OCI-LY3 (cell line): Measurements from ENCODE around the gene CTNNB1.
A peak's percentile ranks its signal among the peaks of the same experiment; 100 is the strongest.

Source experiments
- H2AFZ ChIP-seq: fragments of 200-600, 300-600 bp; shearing (Covaris generic); 2 replicates; pipeline ENCODE4 v1.6.0; 2014; ENCODE audit warnings: antibody characterized with exemption, low read depth, low read length
- H3K27ac ChIP-seq: fragments of 200-600, 300-600 bp; sonication (generic); 2 replicates; pipeline ENCODE4 v1.5.1; 2014; ENCODE audit warnings: mild to moderate bottlenecking, low read length, moderate library complexity, mixed read lengths
- H3K27me3 ChIP-seq: fragments of 200-600, 300-600 bp; sonication (generic); 2 replicates; pipeline ENCODE4 v1.6.1; 2014; ENCODE audit warnings: low read depth, low read length, mixed read lengths
- H3K36me3 ChIP-seq: fragments of 200-600, 300-600 bp; sonication (generic); replicated peaks from 2 replicates; pipeline ENCODE3; 2014; ENCODE audit warnings: low read depth, low read length, mixed read lengths
- H3K4me1 ChIP-seq: fragments of 300-600, 200-600 bp; sonication (generic); 2 replicates; pipeline ENCODE4 v1.6.1; 2014; ENCODE audit warnings: low read length, mixed read lengths
- H3K4me2 ChIP-seq: fragments of 200-600, 300-600 bp; sonication (generic); 2 replicates; pipeline ENCODE4 v1.6.1; 2014; ENCODE audit warnings: low read length, mixed read lengths
- H3K4me3 ChIP-seq: fragments of 300-600, 200-600 bp; sonication (generic); 2 replicates; pipeline ENCODE4 v1.5.1; 2014; ENCODE audit warnings: antibody characterized with exemption, mild to moderate bottlenecking, low read length, moderate library complexity
- H3K79me2 ChIP-seq: fragments of 300-600, 200-600 bp; shearing (Covaris generic); 2 replicates; pipeline ENCODE4 v1.6.1; 2014; ENCODE audit warnings: mild to moderate bottlenecking, low read length, mixed read lengths
- H3K9ac ChIP-seq: fragments of 300-600, 200-600 bp; shearing (Covaris generic); 2 replicates; pipeline ENCODE4 v1.6.0; 2014; ENCODE audit warnings: mild to moderate bottlenecking, low read length, moderate library complexity
- H3K9me3 ChIP-seq: fragments of 200-600, 300-600 bp; shearing (Covaris generic); 2 replicates; pipeline ENCODE4 v1.6.1; 2014; ENCODE audit warnings: low read length, mixed read lengths; ENCODE audit not compliant: insufficient read depth
- H4K20me1 ChIP-seq: fragments of 200-600, 300-600 bp; sonication (generic); 2 replicates; pipeline ENCODE4 v1.6.1; 2016; ENCODE audit warnings: low read length, mixed read lengths; ENCODE audit not compliant: insufficient read depth
- EZH2phosphoT487 ChIP-seq: fragments of 200-600 bp; shearing (Covaris generic); IDR thresholded peaks from 2 replicates; pipeline ENCODE4 v1.6.1; 2018; ENCODE audit warnings: antibody characterized with exemption, mixed run types, low read depth
- TF ChIP-seq, protein P1 (sequence below): fragments of 200-600, 300-600 bp; sonication (generic); IDR thresholded peaks from 2 replicates; pipeline ENCODE4 v1.5.1; 2014; ENCODE audit warnings: antibody characterized with exemption, low read length, low read depth

The CTNNB1 gene

DNA sequence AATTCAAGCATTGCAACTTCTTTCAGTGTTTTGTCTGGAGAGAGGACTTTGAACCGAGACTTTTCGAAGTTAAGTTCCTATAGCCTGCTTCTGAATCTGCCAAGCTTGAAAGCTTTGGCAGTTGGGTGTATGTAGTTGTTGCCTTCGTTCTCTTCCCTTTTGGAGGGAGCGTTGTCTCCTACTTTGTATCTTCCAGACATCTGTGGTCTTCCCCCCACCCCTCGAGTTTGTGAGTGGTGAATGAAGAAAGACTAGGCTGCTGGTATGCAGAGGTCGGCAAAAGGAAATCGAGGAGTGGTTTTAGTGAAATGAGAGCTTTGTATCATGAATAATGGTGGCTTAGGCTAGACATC is 1.3 kb downstream of the CTNNB1 start:
- H3K27ac ChIP-seq: no peak overlapping the region

DNA sequence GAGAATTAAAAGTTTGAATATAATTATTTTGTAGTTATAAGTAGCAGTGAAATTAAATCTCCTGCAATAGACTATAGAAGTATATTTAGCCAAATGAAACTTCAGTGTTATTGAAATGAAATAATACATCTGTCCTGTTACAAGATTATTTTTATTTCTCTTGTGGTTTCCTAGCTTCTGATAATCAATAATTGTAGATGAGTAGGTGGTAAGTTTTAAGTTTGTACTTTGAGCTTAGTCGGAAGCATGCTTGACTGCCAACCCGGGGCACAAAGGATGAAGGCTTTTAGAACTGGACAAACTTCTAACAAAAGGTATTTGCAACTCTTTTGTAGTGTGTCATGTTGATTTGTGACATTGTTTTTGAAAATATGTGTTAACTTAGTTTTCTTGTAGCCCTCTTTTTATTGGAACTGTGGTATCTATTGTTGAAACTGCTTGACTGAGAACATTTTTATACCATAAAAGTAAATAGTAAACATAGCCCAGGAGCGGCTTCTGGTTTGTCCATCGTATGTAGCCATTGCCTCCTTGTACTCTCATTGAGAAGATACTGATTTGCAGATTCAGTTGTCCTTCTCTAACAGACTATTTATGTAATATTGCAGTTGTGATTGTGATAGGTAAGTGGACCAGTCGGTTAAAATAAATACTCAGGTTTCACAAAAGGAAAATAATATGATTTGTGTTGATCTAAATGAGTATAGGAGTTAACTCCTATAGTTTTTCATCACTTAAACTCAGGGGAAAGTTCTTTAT is 2.9 kb downstream of the CTNNB1 start:
- peaks cover 79% of the 10 kb centered on the region for H3K79me2 ChIP-seq
- peak overlapping the region; percentile 95 for H3K4me3 ChIP-seq
- no peaks in the 10 kb centered on the region for H3K36me3 ChIP-seq
- H4K20me1 ChIP-seq: peaks cover 73% of the 10 kb centered on the region
- H3K4me2 ChIP-seq: peak overlapping the region; percentile 87
- no peak overlapping the region for H2AFZ ChIP-seq
- peaks cover 37% of the 10 kb centered on the region for H3K4me1 ChIP-seq
- no peak overlapping the region for H3K27ac ChIP-seq
- no peak overlapping the region for H3K9ac ChIP-seq
- H3K27me3 ChIP-seq: peaks cover 8% of the 10 kb centered on the region; the same call in 1 of the 2 replicates
- no peak for TF ChIP-seq EZH2phosphoT487
- TF ChIP-seq, protein P1, sequence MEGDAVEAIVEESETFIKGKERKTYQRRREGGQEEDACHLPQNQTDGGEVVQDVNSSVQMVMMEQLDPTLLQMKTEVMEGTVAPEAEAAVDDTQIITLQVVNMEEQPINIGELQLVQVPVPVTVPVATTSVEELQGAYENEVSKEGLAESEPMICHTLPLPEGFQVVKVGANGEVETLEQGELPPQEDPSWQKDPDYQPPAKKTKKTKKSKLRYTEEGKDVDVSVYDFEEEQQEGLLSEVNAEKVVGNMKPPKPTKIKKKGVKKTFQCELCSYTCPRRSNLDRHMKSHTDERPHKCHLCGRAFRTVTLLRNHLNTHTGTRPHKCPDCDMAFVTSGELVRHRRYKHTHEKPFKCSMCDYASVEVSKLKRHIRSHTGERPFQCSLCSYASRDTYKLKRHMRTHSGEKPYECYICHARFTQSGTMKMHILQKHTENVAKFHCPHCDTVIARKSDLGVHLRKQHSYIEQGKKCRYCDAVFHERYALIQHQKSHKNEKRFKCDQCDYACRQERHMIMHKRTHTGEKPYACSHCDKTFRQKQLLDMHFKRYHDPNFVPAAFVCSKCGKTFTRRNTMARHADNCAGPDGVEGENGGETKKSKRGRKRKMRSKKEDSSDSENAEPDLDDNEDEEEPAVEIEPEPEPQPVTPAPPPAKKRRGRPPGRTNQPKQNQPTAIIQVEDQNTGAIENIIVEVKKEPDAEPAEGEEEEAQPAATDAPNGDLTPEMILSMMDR: no peak
- H3K9me3 ChIP-seq: no peaks in the 10 kb centered on the region

More for the DNA sequence above, 1.3 kb downstream of the CTNNB1 start:
- Histone ChIP-seq H3K9me3 (no peaks in the 10 kb centered on the region), H3K4me3 (peak overlapping the region; percentile 95), H3K4me1 (peaks cover 37% of the 10 kb centered on the region), H3K36me3 (no peaks in the 10 kb centered on the region), H3K9ac (peak overlapping the region; percentile 99), H2AFZ (no peak overlapping the region), H3K4me2 (peak overlapping the region; percentile 87), H3K27me3 (peaks cover 10% of the 10 kb centered on the region), H4K20me1 (peaks cover 57% of the 10 kb centered on the region), H3K79me2 (peaks cover 62% of the 10 kb centered on the region)
- TF ChIP-seq EZH2phosphoT487: no peak
- TF ChIP-seq, protein P1: no peak

DNA sequence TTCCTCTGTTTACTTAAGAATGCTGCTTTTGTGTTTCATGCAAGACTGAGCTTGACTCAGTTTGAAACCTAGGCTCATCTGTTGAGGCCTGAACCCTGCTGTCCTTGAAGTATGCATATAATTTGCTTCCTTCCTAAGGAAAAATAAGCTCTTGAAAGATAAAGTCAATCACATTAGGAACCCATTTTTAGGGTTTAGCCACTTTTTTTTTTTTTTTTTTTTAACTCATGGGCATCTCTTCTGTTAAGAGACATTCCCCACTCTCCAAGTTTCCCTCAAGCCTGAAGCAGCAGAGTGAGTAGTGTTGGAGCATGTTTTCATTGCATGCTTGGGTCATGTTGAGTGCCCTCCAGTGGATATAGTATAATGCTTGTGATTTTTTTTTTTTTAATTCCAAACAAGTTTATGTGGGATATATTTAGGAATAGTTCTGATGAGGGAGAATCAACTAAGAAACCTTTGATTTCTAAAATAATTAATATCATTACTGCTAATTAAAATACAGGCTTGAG is 3.6 kb downstream of the CTNNB1 start:
- Histone ChIP-seq H3K27me3 (peaks cover 3% of the 10 kb centered on the region; the same call in 1 of the 2 replicates), H3K27ac (no peak overlapping the region), H3K9ac (no peak overlapping the region), H3K36me3 (no peaks in the 10 kb centered on the region), H3K79me2 (peaks cover 85% of the 10 kb centered on the region), H3K9me3 (no peaks in the 10 kb centered on the region), H3K4me1 (peaks cover 37% of the 10 kb centered on the region), H4K20me1 (peaks cover 79% of the 10 kb centered on the region), H3K4me2 (peak overlapping the region; percentile 87), H3K4me3 (peak overlapping the region; percentile 95), H2AFZ (no peak overlapping the region)
- no peak for TF ChIP-seq EZH2phosphoT487
- TF ChIP-seq, protein P1: peak; percentile 47

DNA sequence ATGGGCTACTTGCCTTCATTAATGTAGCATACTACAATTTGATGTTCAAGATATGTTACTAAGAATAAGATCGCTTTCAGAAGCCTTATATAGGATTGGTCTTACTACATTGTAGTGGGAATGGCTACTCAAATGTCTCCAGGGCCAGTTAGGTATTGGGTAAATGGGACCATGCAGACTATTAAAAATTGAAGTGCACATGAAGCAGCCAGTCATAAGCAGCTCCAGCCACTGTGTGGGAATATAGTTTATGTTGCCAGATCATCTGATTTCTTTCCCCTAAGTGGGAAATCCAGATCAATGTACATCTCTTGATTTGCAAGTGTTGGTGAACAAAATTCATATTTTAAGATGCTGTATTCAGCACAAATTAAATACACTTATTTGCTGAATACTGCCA is 5.1 kb downstream of the CTNNB1 start:
- Histone ChIP-seq H3K4me3 (no peak overlapping the region), H2AFZ (no peak overlapping the region), H3K9me3 (no peaks in the 10 kb centered on the region), H3K27me3 (no peaks in the 10 kb centered on the region), H3K36me3 (peaks cover 4% of the 10 kb centered on the region), H4K20me1 (peaks cover 94% of the 10 kb centered on the region), H3K27ac (no peak overlapping the region), H3K4me1 (peaks cover 34% of the 10 kb centered on the region), H3K79me2 (peaks cover 99% of the 10 kb centered on the region), H3K9ac (no peak overlapping the region), H3K4me2 (no peak overlapping the region)
- TF ChIP-seq EZH2phosphoT487: no peak
